AG09309 (cell line): ENCODE measurements around the gene TXNRD1.

Experiments
- DNase-seq: peaks from one replicate; pipeline ENCODE4 v3.0.0-alpha.2; 2010; ENCODE audit warnings: low read depth
- H3K4me3 ChIP-seq: 2 replicates; pipeline ENCODE4 v1.5.1; 2011; ENCODE audit warnings: mild to moderate bottlenecking, low read depth, low read length, moderate library complexity; ENCODE audit not compliant: control insufficient read depth
- TF ChIP-seq, protein P1 (sequence below): IDR thresholded peaks from 2 replicates; pipeline ENCODE4 v1.5.1; 2011; ENCODE audit warnings: mild to moderate bottlenecking, low read depth, low read length, inconsistent platforms; ENCODE audit not compliant: insufficient read depth, control insufficient read depth; ENCODE audit errors: missing control alignments

The TXNRD1 gene

GRCh38 chr12:104279164-104279563, 63.6 kb downstream of the TXNRD1 start:
- H3K4me3 ChIP-seq, result peak overlapping the region; percentile 1; the same call in 1 of the 2 replicates

GRCh38 chr12:104280111-104280510, 64.5 kb downstream of the TXNRD1 start:
- no peak for DNase-seq

More at GRCh38 chr12:104279164-104279563, 63.6 kb downstream of the TXNRD1 start:
- DNase-seq, result no peak
- TF ChIP-seq, protein P1, sequence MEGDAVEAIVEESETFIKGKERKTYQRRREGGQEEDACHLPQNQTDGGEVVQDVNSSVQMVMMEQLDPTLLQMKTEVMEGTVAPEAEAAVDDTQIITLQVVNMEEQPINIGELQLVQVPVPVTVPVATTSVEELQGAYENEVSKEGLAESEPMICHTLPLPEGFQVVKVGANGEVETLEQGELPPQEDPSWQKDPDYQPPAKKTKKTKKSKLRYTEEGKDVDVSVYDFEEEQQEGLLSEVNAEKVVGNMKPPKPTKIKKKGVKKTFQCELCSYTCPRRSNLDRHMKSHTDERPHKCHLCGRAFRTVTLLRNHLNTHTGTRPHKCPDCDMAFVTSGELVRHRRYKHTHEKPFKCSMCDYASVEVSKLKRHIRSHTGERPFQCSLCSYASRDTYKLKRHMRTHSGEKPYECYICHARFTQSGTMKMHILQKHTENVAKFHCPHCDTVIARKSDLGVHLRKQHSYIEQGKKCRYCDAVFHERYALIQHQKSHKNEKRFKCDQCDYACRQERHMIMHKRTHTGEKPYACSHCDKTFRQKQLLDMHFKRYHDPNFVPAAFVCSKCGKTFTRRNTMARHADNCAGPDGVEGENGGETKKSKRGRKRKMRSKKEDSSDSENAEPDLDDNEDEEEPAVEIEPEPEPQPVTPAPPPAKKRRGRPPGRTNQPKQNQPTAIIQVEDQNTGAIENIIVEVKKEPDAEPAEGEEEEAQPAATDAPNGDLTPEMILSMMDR, result no peak

GRCh38 chr12:104280717-104281458, 65.3 kb downstream of the TXNRD1 start:
- TF ChIP-seq, protein P1, result no peak
- no peak overlapping the region for H3K4me3 ChIP-seq
- DNase-seq, result peak; percentile 87

More at GRCh38 chr12:104280111-104280510, 64.5 kb downstream of the TXNRD1 start:
- H3K4me3 ChIP-seq, result peak overlapping the region; percentile 13
- TF ChIP-seq, protein P1, result no peak

GRCh38 chr12:104281636-104282035, 66.1 kb downstream of the TXNRD1 start:
- H3K4me3 ChIP-seq, result no peak overlapping the region
- no peak for DNase-seq
- TF ChIP-seq, protein P1, result no peak

DNA sequence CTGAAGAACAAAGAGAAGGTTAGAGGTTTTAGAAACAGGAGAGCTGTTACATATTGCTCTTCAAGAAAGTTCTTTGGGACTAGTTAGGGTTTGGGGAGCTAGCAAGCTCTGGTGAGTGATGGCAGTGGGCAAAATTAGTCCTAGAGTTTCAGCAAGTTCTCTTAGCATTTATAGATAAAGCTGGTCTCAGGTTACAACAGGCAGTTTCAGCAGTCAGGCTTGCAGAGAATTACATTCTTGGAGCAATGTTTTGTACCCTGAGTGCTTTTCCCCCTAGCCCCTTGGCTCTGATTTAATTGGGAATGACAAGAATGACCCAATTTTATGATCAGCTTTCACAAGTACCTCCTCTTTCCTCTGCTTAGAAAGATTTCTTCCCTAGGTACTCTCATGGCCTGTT, 66.5 kb downstream of the TXNRD1 start:
- TF ChIP-seq, protein P1, result no peak
- H3K4me3 ChIP-seq, result no peak overlapping the region
- peak; percentile 45 for DNase-seq

DNA sequence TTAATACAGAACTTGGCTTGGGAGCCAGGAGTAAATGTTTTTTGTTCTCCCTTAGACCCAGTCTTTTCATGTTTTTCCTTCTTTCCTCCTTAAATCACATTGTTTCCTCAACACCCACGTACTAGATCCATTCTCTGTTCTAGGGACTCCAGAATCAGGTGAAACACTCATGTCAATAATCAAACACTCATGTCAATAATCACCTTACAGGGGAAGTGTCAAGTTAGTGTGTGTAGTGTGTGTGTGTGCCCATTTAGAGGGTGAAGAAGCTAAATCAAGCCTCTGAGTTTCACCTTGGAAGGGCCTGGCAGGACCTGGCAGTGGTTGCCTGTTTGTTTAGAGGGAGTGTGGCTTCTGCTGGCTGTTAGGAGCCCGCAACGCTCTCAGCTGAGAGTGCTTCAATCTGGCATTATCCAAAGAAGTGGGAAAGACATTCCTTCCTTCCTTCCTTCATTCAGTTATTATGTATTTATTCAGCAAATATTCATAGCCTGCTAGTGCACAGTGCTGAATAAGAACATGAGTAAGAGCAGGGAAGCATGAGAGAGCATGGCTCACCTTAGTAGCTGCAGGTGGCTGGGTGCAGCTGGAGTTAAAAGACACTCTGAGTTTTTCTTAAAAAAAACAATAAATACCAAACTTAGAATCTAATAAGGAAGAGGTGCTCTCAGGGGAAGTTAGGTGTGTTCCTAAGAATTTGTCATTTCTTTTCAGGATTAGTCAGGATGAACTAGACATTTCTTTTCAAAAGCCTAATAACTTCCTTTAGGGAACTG, 70.3 kb downstream of the TXNRD1 start:
- TF ChIP-seq, protein P1, result no peak
- DNase-seq, result no peak
- H3K4me3 ChIP-seq, result no peak overlapping the region
